ENCODE data around the gene NAGLU.

DNA sequence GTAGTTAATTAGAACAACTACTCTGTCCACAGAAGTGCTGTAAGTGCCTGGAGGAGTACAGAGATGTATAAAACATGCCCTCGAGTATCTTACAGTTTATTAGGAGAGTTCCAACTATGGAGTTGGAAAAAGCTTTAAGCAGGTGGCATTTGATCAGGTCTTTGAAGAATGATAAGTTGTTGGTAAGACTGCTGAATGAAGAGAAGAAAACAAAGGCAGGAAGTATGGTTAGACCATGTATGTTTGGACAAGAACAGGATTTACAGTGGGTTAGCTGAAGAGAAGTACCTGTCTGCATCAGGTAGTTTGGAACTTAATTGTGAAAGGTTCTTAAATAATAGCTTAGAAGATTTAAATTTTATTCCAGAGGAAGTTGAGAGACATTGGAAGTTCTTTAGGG lies 48.0 kb upstream of the NAGLU start:
- no peak for TF ChIP-seq EZH2 (IDR thresholded peaks at IDR 0.05; ENCODE audit: insufficient read depth, poor library complexity, severe bottlenecking)
- TF ChIP-seq EZH2phosphoT487 (IDR thresholded peaks at IDR 0.05; ENCODE audit: insufficient read depth, low read depth): no peak

All from GM23248 (cell line).